ENCODE data around the gene HAL.

The HAL gene

DNA sequence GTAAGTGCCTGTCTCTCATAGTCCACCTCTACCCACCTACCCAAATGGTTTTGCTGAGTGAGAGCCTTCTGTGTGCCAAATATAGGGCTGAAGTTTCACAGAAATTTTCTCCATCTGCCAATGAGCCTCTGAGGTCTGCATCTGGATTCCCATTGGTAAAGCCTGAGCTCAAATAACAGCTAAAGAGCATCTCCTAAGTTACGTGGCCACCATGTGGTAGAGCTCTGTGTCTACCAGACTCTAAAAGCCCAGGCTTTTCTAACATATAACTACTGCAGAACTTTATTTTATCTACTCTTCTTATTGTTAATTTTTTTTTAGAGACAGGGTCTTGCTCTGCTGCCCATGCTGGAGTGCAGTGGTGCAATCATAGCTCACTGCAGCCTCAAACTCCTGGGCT is 37.0 kb downstream of the HAL start:
- H3K27ac ChIP-seq (ENCODE audit: low read length): no peak overlapping the region
- H3K79me2 ChIP-seq (ENCODE audit: low read length): no peaks in the 10 kb centered on the region
- H4K20me1 ChIP-seq (ENCODE audit: insufficient read depth, low read length): no peaks in the 10 kb centered on the region
- no peaks in the 10 kb centered on the region for H3K27me3 ChIP-seq (replicated peaks; ENCODE audit: insufficient read depth, low read length)
- no peaks in the 10 kb centered on the region for H3K36me3 ChIP-seq (replicated peaks; ENCODE audit: insufficient read depth, low read length)
- H2AFZ ChIP-seq (ENCODE audit: low read length): no peak overlapping the region
- TF ChIP-seq EZH2 (optimal IDR thresholded peaks at IDR 0.05; ENCODE audit: low read depth, low read length): no peak
- TF ChIP-seq, protein P1, sequence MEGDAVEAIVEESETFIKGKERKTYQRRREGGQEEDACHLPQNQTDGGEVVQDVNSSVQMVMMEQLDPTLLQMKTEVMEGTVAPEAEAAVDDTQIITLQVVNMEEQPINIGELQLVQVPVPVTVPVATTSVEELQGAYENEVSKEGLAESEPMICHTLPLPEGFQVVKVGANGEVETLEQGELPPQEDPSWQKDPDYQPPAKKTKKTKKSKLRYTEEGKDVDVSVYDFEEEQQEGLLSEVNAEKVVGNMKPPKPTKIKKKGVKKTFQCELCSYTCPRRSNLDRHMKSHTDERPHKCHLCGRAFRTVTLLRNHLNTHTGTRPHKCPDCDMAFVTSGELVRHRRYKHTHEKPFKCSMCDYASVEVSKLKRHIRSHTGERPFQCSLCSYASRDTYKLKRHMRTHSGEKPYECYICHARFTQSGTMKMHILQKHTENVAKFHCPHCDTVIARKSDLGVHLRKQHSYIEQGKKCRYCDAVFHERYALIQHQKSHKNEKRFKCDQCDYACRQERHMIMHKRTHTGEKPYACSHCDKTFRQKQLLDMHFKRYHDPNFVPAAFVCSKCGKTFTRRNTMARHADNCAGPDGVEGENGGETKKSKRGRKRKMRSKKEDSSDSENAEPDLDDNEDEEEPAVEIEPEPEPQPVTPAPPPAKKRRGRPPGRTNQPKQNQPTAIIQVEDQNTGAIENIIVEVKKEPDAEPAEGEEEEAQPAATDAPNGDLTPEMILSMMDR (IDR thresholded peaks at IDR 0.05; ENCODE audit: low read length): peak; percentile 11; the same call in 1 of the 2 replicates
- TF ChIP-seq EZH2phosphoT487 (IDR thresholded peaks at IDR 0.05; ENCODE audit: low read length): no peak
- no peaks in the 10 kb centered on the region for H3K4me1 ChIP-seq (ENCODE audit: low read length)
- H3F3A ChIP-seq (ENCODE audit: insufficient read depth, low read length): no peaks in the 10 kb centered on the region
- peak; percentile 17 for DNase-seq
- no peak overlapping the region for H3K4me2 ChIP-seq (ENCODE audit: low read depth, low read length)
- H3K9me3 ChIP-seq (replicated peaks; ENCODE audit: insufficient read depth, low read length): no peaks in the 10 kb centered on the region
- no peak overlapping the region for H3K9ac ChIP-seq (ENCODE audit: low read length)
- H3K4me3 ChIP-seq (ENCODE audit: low read length): no peak overlapping the region
- no peaks in the 10 kb centered on the region for H3K9me2 ChIP-seq (replicated peaks; ENCODE audit: insufficient read depth, low read length)

DNA sequence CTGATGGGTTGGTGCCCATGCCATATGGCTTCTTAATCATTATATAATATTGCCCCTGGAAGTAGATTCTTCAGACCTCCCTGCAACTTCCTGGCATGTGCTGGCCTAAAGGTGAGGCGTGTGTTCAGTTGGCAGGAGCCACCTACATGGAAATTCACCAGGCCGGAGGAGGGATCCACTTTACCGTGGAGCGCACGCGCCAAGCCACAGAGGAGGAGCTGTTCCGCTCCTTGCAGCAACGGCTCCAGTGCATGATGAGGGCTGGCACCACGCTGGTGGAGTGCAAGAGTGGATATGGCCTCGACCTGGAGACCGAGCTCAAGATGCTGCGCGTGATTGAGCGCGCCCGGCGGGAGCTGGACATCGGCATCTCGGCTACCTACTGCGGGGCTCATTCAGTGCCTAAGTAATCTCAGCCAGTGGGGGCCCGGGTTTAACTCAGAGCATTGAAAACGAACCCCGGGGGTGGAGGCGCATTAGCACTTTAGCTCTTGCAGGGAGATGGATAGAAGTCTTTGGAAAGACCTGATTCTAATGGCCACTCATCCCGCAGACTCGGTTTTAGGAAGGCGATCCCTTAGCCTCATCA is 39.5 kb downstream of the HAL start:
- no peak overlapping the region for H3K9ac ChIP-seq (ENCODE audit: low read length)

DNA sequence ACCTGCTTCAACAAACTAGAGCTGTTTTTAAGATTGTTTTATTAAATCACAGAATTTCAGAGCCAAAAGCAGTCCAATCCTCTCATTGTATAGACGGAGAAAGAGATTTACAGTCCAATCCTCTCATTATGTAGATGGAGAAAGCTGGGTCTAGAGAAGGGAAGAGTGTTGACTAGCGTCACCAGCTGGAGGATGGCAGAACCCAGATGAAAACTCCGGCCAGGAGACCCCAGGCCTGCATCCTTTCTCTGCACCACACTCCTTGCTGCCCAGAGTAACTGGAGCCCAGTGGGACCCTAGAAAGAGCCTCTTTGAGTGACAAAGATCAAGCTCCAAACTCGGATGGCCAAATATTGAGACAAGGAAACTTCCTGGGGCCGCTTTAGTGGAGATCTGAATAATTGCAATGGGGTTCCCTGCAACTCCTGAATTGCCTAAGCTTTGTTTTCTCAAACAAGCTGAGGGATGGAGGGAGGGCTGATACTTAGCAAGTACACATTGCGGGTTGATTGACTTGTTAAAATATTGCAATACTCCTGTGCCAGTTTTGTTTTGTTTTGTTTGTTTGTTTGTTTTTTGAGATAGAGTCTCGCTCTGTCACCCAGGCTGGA is 40.5 kb downstream of the HAL start:
- TF ChIP-seq, protein P1 (IDR thresholded peaks at IDR 0.05; ENCODE audit: low read length): no peak
- TF ChIP-seq EZH2 (optimal IDR thresholded peaks at IDR 0.05; ENCODE audit: low read depth, low read length) (no peak), EZH2phosphoT487 (IDR thresholded peaks at IDR 0.05; ENCODE audit: low read length) (no peak)
- no peak overlapping the region for H3K27ac ChIP-seq (ENCODE audit: low read length)
- H3K27me3 ChIP-seq (replicated peaks; ENCODE audit: insufficient read depth, low read length): no peaks in the 10 kb centered on the region
- no peaks in the 10 kb centered on the region for H3K4me1 ChIP-seq (ENCODE audit: low read length)
- no peaks in the 10 kb centered on the region for H3K9me3 ChIP-seq (replicated peaks; ENCODE audit: insufficient read depth, low read length)
- H3K9me2 ChIP-seq (replicated peaks; ENCODE audit: insufficient read depth, low read length): no peaks in the 10 kb centered on the region
- H3K36me3 ChIP-seq (replicated peaks; ENCODE audit: insufficient read depth, low read length): no peaks in the 10 kb centered on the region
- no peak overlapping the region for H3K9ac ChIP-seq (ENCODE audit: low read length)
- no peaks in the 10 kb centered on the region for H4K20me1 ChIP-seq (ENCODE audit: insufficient read depth, low read length)
- no peak for DNase-seq
- no peaks in the 10 kb centered on the region for H3K79me2 ChIP-seq (ENCODE audit: low read length)
- H3K4me3 ChIP-seq (ENCODE audit: low read length): no peak overlapping the region
- H3F3A ChIP-seq (ENCODE audit: insufficient read depth, low read length): no peaks in the 10 kb centered on the region
- no peak overlapping the region for H3K4me2 ChIP-seq (ENCODE audit: low read depth, low read length)
- no peak overlapping the region for H2AFZ ChIP-seq (ENCODE audit: low read length)

More for the DNA sequence above, 39.5 kb downstream of the HAL start:
- H3K27me3 ChIP-seq (replicated peaks; ENCODE audit: insufficient read depth, low read length): no peaks in the 10 kb centered on the region
- TF ChIP-seq, protein P1 (IDR thresholded peaks at IDR 0.05; ENCODE audit: low read length): no peak
- no peak for TF ChIP-seq EZH2 (optimal IDR thresholded peaks at IDR 0.05; ENCODE audit: low read depth, low read length)
- no peak for TF ChIP-seq EZH2phosphoT487 (IDR thresholded peaks at IDR 0.05; ENCODE audit: low read length)
- DNase-seq: no peak
- H2AFZ ChIP-seq (ENCODE audit: low read length): no peak overlapping the region
- no peak overlapping the region for H3K4me2 ChIP-seq (ENCODE audit: low read depth, low read length)
- H3K4me3 ChIP-seq (ENCODE audit: low read length): no peak overlapping the region
- H3K27ac ChIP-seq (ENCODE audit: low read length): no peak overlapping the region
- H3K79me2 ChIP-seq (ENCODE audit: low read length): no peaks in the 10 kb centered on the region
- H3F3A ChIP-seq (ENCODE audit: insufficient read depth, low read length): no peaks in the 10 kb centered on the region
- no peaks in the 10 kb centered on the region for H3K9me3 ChIP-seq (replicated peaks; ENCODE audit: insufficient read depth, low read length)
- H3K9me2 ChIP-seq (replicated peaks; ENCODE audit: insufficient read depth, low read length): no peaks in the 10 kb centered on the region
- H3K36me3 ChIP-seq (replicated peaks; ENCODE audit: insufficient read depth, low read length): no peaks in the 10 kb centered on the region
- no peaks in the 10 kb centered on the region for H4K20me1 ChIP-seq (ENCODE audit: insufficient read depth, low read length)
- no peaks in the 10 kb centered on the region for H3K4me1 ChIP-seq (ENCODE audit: low read length)
